Natural killer cell (primary cell): ENCODE measurements around the gene VRK2. TPM values are rescaled to one million over a fixed set of nuclear protein-coding genes. Genes with fewer than 3 reads are reported as not detected.
"Not testable (repeated sequence)": the region's sequence is repeated elsewhere in the genome, so short reads cannot be mapped to it uniquely, and the experiment has no call there.

Experiments
- ATAC-seq, 3 donors: fragments of 150-1000 bp in 2 of 3; fragments of 200-7000 bp in 1 of 3; cut with Tn5 transposase; 1 replicate in 1 of 3; 2 replicates in 2 of 3; pipeline ENCODE4 v1.10.0; 2021; ENCODE audit warnings: mild to moderate bottlenecking in 2 of 3, moderate library complexity in 2 of 3
- DNase-seq, 2 donors: peaks; one replicate each; pipeline versions ENCODE4 v3.0.0 to v3.0.0-alpha.2; 2013 to 2021; ENCODE audit warnings: mixed read lengths in 1 of 2
- H3K27ac ChIP-seq: one replicate; pipeline ENCODE4 v1.5.1; 2013; ENCODE audit warnings: mild to moderate bottlenecking, low read length
- H3K27me3 ChIP-seq: one replicate; pipeline ENCODE4 v1.6.1; 2013; ENCODE audit warnings: low read length; ENCODE audit not compliant: control insufficient read depth, insufficient read depth
- H3K36me3 ChIP-seq: one replicate; pipeline ENCODE4 v1.6.1; 2013; ENCODE audit warnings: low read length; ENCODE audit not compliant: control insufficient read depth, insufficient read depth
- H3K4me1 ChIP-seq: one replicate; pipeline ENCODE4 v1.6.1; 2013; ENCODE audit warnings: low read length; ENCODE audit not compliant: control insufficient read depth, insufficient read depth
- H3K4me3 ChIP-seq: one replicate; pipeline ENCODE4 v1.5.1; 2013; ENCODE audit warnings: low read length
- H3K9me3 ChIP-seq: one replicate; pipeline ENCODE4 v1.6.1; 2013; ENCODE audit warnings: low read length; ENCODE audit not compliant: control insufficient read depth, insufficient read depth
- H3K27ac Mint-ChIP-seq, 2 donors: one replicate each; pipeline ENCODE4 v1.8.0; 2022; ENCODE audit warnings: mild to moderate bottlenecking in 2 of 2, mixed read lengths in 2 of 2, moderate library complexity in 1 of 2
- H3K27me3 Mint-ChIP-seq, 2 donors: one replicate each; pipeline ENCODE4 v1.8.0; 2022; ENCODE audit warnings: low read depth in 2 of 2, mixed read lengths in 2 of 2
- H3K36me3 Mint-ChIP-seq: one replicate; pipeline ENCODE4 v1.8.0; 2022; ENCODE audit warnings: mixed read lengths
- H3K4me1 Mint-ChIP-seq, 2 donors: one replicate each; pipeline ENCODE4 v1.8.0; 2022; ENCODE audit warnings: mixed read lengths in 2 of 2
- H3K4me3 Mint-ChIP-seq: one replicate; pipeline ENCODE4 v1.8.0; 2022; ENCODE audit warnings: mild to moderate bottlenecking, moderate library complexity, mixed read lengths
- H3K9me3 Mint-ChIP-seq, 2 donors: one replicate each; pipeline ENCODE4 v1.8.0; 2022; ENCODE audit warnings: mixed read lengths in 2 of 2
- WGBS: methylation state at CpG from one replicate; pipeline ENCODE4 v1.1.7; 2013; ENCODE audit warnings: missing lambda C conversion rate; ENCODE audit not compliant: insufficient coverage; 5-methylcytosine and 5-hydroxymethylcytosine counted together
- intact Hi-C: fragments of 100-400 bp; cut with micrococcal nuclease; formaldehyde crosslinking; loops from one replicate; pipeline ENCODE4 v1.14.2; 2022
- total RNA-seq, 4 donors: library from RNA; stranded (reverse); fragments of 120-200 nt in 1 of 4; gene quantifications; one replicate each; pipeline versions ENCODE4 v1.2.3 to v1.2.4, GENCODE V29; 2013 to 2022
- TF ChIP-seq, protein P1 (sequence below): fragments of 200-600 bp; IDR thresholded peaks from one replicate; pipeline ENCODE4 v1.8.0; 2022; ENCODE audit warnings: antibody characterized with exemption

Gene VRK2
- total RNA-seq, 3 donors from 2014 or later (not counting 1 experiment from before 2014, with no cell fraction given): 25.0 to 29.7 (median 25.4) TPM

DNA sequence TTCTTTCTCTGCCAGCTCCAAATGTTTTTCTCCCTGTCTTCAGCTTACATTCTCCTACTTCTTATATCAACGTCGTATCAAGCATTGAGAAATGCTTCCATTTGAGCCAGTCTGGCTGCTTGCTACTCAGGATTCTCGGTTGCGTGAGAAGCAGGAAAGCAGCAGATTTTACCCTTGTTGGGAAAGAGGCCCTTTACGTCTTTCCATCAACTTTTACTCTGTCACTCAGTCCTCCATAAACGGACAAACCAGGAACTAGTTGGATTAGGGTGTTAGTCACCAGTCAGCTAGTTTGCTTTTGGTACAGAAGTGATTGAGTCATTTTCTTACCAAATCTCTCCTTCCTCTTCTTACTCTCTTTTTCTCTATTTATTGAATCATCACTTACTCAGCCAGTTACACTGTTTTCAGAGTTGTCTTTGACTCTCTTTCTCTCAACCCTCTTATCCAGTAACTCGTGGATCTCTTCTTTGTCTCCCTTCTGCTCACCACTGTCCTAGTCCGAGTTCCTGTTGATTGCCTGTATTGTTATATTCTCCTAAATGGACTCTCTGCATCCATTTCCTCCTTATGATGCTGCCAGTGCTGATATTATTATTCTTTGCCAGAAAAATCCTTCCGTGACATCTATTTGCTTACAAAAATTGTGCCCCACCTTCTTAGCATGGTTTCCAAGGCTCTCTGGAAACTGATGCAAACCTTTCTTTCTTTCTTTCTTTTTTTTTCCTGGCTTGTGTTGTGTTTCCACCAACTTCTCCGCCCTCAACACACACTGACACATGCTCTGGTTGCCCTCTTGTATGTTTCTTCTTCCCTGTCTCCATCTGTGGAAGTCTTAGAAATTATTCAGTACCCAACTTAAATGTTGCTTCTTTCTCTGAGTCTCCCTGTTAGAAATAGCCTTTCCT is 61.5 kb downstream of the VRK2 start:
- peaks cover 16 to 17% of the 10 kb centered on the region in 2 donors for H3K4me1 Mint-ChIP-seq
- H3K27me3 Mint-ChIP-seq: no peaks in the 10 kb centered on the region
- ATAC-seq (peak in 1 of 3 donors; percentile 35), DNase-seq (peak in 1 of 2 donors; percentile 9)
- Histone ChIP-seq H3K4me1 (no peaks in the 10 kb centered on the region), H3K27me3 (no peaks in the 10 kb centered on the region), H3K36me3 (no peaks in the 10 kb centered on the region), H3K4me3 (no peak overlapping the region), H3K9me3 (no peaks in the 10 kb centered on the region), H3K27ac (no peak overlapping the region)
- no peaks in the 10 kb centered on the region for H3K36me3 Mint-ChIP-seq
- H3K4me3 Mint-ChIP-seq: no peak overlapping the region
- peak overlapping the region in 1 of 2 donors; percentile 1 for H3K27ac Mint-ChIP-seq
- intact Hi-C loops: no loop called here
- WGBS: 93% methylated on average over 9 of the region's 10 CpGs
- no peaks in the 10 kb centered on the region for H3K9me3 Mint-ChIP-seq
- TF ChIP-seq, protein P1, sequence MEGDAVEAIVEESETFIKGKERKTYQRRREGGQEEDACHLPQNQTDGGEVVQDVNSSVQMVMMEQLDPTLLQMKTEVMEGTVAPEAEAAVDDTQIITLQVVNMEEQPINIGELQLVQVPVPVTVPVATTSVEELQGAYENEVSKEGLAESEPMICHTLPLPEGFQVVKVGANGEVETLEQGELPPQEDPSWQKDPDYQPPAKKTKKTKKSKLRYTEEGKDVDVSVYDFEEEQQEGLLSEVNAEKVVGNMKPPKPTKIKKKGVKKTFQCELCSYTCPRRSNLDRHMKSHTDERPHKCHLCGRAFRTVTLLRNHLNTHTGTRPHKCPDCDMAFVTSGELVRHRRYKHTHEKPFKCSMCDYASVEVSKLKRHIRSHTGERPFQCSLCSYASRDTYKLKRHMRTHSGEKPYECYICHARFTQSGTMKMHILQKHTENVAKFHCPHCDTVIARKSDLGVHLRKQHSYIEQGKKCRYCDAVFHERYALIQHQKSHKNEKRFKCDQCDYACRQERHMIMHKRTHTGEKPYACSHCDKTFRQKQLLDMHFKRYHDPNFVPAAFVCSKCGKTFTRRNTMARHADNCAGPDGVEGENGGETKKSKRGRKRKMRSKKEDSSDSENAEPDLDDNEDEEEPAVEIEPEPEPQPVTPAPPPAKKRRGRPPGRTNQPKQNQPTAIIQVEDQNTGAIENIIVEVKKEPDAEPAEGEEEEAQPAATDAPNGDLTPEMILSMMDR: no peak

DNA sequence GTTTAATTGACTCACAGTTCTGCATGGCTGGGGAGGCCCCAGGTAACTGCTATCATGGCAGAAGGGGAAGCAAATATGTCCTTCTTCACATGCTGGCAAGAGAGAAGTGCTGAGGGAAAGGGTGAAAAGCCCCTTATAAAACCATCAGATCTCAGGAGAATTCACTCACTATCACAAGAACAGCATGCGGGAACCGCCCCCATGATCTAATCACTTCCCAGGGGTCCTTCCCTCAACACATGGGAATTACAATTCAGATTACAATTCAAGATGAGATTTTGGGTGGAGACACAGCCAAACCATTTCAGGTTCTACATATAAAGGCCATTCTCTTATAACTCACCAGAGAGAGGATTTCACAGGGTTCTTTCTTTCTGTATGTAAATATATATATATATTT is 62.9 kb downstream of the VRK2 start:
- Mint-ChIP-seq H3K4me1 (peaks cover 16 to 21% of the 10 kb centered on the region in 2 donors), H3K36me3 (no peaks in the 10 kb centered on the region), H3K9me3 (no peaks in the 10 kb centered on the region), H3K27me3 (no peaks in the 10 kb centered on the region), H3K27ac (no peak overlapping the region), H3K4me3 (no peak overlapping the region)
- no peaks in the 10 kb centered on the region for H3K4me1 ChIP-seq
- intact Hi-C loops: no loop called here
- ATAC-seq: no peak
- no peak overlapping the region for H3K27ac ChIP-seq
- no peaks in the 10 kb centered on the region for H3K9me3 ChIP-seq
- no peaks in the 10 kb centered on the region for H3K27me3 ChIP-seq
- TF ChIP-seq, protein P1: no peak
- H3K36me3 ChIP-seq: no peaks in the 10 kb centered on the region
- 86% methylated on average over 2 of the region's 2 CpGs for WGBS
- no peak for DNase-seq
- H3K4me3 ChIP-seq: no peak overlapping the region

DNA sequence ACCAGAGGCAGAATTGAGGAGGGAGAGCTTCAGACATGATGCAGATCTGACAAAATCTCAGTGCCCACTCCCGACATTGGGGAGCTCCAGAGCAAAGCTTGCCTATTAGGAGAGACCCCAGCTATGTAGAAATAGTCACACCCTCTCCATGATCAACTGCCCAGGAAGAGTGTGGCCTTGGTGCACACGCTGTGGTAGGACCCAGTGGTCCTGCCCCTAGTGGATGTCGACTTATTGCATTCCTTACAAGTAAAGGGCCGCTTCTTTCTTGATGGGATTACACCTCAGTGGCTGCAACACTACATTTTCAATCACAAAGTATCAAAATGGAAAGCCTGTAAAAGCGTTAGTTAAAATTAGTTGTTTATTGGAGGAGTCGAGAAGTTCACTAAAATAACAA is 64.2 kb downstream of the VRK2 start:
- TF ChIP-seq, protein P1: no peak
- no peak overlapping the region for H3K4me3 Mint-ChIP-seq
- no peaks in the 10 kb centered on the region for H3K36me3 Mint-ChIP-seq
- no peaks in the 10 kb centered on the region for H3K4me1 ChIP-seq
- ATAC-seq (no peak), DNase-seq (no peak)
- no peaks in the 10 kb centered on the region for H3K9me3 Mint-ChIP-seq
- 100% methylated on average over 4 of the region's 6 CpGs for WGBS
- H3K36me3 ChIP-seq: no peaks in the 10 kb centered on the region
- no peaks in the 10 kb centered on the region for H3K27me3 Mint-ChIP-seq
- no peaks in the 10 kb centered on the region for H3K9me3 ChIP-seq
- intact Hi-C loops: no loop called here
- H3K4me3 ChIP-seq: no peak overlapping the region
- H3K27me3 ChIP-seq: no peaks in the 10 kb centered on the region
- no peak overlapping the region for H3K27ac ChIP-seq
- no peak overlapping the region for H3K27ac Mint-ChIP-seq
- peaks cover 16 to 30% of the 10 kb centered on the region in 2 donors for H3K4me1 Mint-ChIP-seq

DNA sequence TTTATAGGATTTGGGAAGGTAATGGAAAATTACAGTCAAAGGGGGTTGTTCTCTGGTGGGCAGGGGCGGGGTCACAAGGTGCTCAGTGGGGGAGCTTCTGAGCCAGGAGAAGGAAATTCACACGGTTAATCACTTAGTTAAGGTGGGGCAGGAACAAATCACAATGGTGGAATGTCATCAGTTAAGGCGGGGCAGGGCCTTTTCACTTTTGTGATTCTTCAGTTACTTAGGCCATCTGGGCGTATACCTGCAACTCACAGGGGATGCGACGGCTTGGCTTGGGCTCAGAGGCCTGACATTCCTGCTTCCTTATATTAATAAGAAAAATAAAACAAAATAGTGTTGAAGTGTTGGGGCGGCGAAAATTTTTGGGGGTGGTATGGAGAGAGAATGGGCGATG is 67.0 kb downstream of the VRK2 start:
- H3K4me3 ChIP-seq, H3K9me3 Mint-ChIP-seq, H3K27me3 ChIP-seq, ATAC-seq, H3K27me3 Mint-ChIP-seq, H3K4me1 ChIP-seq, H3K9me3 ChIP-seq, H3K36me3 Mint-ChIP-seq, H3K27ac Mint-ChIP-seq, H3K4me3 Mint-ChIP-seq, intact Hi-C loops, DNase-seq, H3K27ac ChIP-seq, H3K36me3 ChIP-seq: not testable (repeated sequence)
- peaks cover 16 to 26% of the 10 kb centered on the region in 2 donors for H3K4me1 Mint-ChIP-seq
- WGBS: 96% methylated on average over 7 of the region's 9 CpGs
